Upper lobe of left lung (tissue), 4 donors: ENCODE measurements around the gene TBX15.

ENCODE experiments used
- POLR2A ChIP-seq, 4 donors: fragments of 450-650 bp; IDR thresholded peaks; one replicate each; pipeline ENCODE4 v1.5.1; 2016 to 2017; ENCODE audit warnings: antibody characterized with exemption in 4 of 4, mild to moderate bottlenecking in 2 of 4
- TF ChIP-seq, protein P1 (sequence below), 6 experiments: fragments of 450-650 bp in 4 of 6; fragments of 200-600 bp in 2 of 6; sonication (generic) in 2 of 6; IDR thresholded peaks; one replicate each; pipeline ENCODE4 v1.5.1; 2016 to 2019; ENCODE audit warnings: antibody characterized with exemption in 6 of 6

GRCh38 chr1:118920124-118920717, 67.9 kb downstream of the TBX15 start:
- TF ChIP-seq POLR2A (IDR thresholded peaks at IDR 0.05), result no peak
- TF ChIP-seq, protein P1, sequence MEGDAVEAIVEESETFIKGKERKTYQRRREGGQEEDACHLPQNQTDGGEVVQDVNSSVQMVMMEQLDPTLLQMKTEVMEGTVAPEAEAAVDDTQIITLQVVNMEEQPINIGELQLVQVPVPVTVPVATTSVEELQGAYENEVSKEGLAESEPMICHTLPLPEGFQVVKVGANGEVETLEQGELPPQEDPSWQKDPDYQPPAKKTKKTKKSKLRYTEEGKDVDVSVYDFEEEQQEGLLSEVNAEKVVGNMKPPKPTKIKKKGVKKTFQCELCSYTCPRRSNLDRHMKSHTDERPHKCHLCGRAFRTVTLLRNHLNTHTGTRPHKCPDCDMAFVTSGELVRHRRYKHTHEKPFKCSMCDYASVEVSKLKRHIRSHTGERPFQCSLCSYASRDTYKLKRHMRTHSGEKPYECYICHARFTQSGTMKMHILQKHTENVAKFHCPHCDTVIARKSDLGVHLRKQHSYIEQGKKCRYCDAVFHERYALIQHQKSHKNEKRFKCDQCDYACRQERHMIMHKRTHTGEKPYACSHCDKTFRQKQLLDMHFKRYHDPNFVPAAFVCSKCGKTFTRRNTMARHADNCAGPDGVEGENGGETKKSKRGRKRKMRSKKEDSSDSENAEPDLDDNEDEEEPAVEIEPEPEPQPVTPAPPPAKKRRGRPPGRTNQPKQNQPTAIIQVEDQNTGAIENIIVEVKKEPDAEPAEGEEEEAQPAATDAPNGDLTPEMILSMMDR (IDR thresholded peaks at IDR 0.05), result no peak
